Hematopoietic multipotent progenitor cell treated with erythropoietin and hydrocortisone succinate and interleukin-3 and kit ligand, for 6 days (in vitro differentiated cells): ENCODE results near the gene DMXL1.
"Not testable (repeated sequence)": the region's sequence is repeated elsewhere in the genome, so short reads cannot be mapped to it uniquely, and the experiment has no call there.

Experiments
- DNase-seq: peaks from one replicate; pipeline ENCODE4 v3.0.0-alpha.2; 2015

Gene DMXL1

GRCh38 chr5:119212026-119212425 lies 141.1 kb downstream of the DMXL1 start:
- DNase-seq: no peak

- DNase-seq: no peak
Measured at GRCh38 chr5:119212676-119213075, 141.8 kb downstream of the DMXL1 start.

- no peak for DNase-seq
Measured at GRCh38 chr5:119217183-119217582, 146.3 kb downstream of the DMXL1 start.

GRCh38 chr5:119218830-119219782 lies 148.2 kb downstream of the DMXL1 start:
- no peak for DNase-seq

GRCh38 chr5:119220576-119221197 lies 149.8 kb downstream of the DMXL1 start:
- no peak for DNase-seq

- no peak for DNase-seq
Measured at GRCh38 chr5:119221330-119221729, 150.4 kb downstream of the DMXL1 start.

- no peak for DNase-seq
Measured at GRCh38 chr5:119229950-119230349, 159.1 kb downstream of the DMXL1 start.

- no peak for DNase-seq
Measured at GRCh38 chr5:119238265-119239118, 167.6 kb downstream of the DMXL1 start.

- DNase-seq: no peak
Measured at GRCh38 chr5:119239119-119239417, 168.2 kb downstream of the DMXL1 start.

GRCh38 chr5:119239826-119240225 lies 168.9 kb downstream of the DMXL1 start:
- not testable (repeated sequence) for DNase-seq

GRCh38 chr5:119243888-119244287 lies 173.0 kb downstream of the DMXL1 start:
- DNase-seq: no peak

GRCh38 chr5:119250946-119251901 lies 180.3 kb downstream of the DMXL1 start:
- no peak for DNase-seq

- DNase-seq: peak; percentile 69
Measured at GRCh38 chr5:119255571-119256356, 184.9 kb downstream of the DMXL1 start.

- no peak for DNase-seq
Measured at GRCh38 chr5:119257613-119258012, 186.7 kb downstream of the DMXL1 start.

- DNase-seq: no peak
Measured at GRCh38 chr5:119263639-119264038, 192.8 kb downstream of the DMXL1 start.

GRCh38 chr5:119264186-119264585 lies 193.3 kb downstream of the DMXL1 start:
- no peak for DNase-seq

- DNase-seq: peak; percentile 95
Measured at GRCh38 chr5:119267958-119268386, 197.1 kb downstream of the DMXL1 start.

- DNase-seq: peak; percentile 95
Measured at GRCh38 chr5:119268387-119269060, 197.6 kb downstream of the DMXL1 start.

- DNase-seq: peak; percentile 88
Measured at GRCh38 chr5:119269061-119269944, 198.4 kb downstream of the DMXL1 start.

GRCh38 chr5:119270121-119270565 lies 199.3 kb downstream of the DMXL1 start:
- no peak for DNase-seq
